T follicular helper cell (primary cell): ENCODE data around the gene ADAMTSL1.

Experiments
- DNase-seq: peaks from one replicate; pipeline ENCODE4 v3.0.0-alpha.2; 2020; ENCODE audit warnings: low read depth

Gene ADAMTSL1

GRCh38 chr9:18698992-18699391, 225.0 kb downstream of the ADAMTSL1 start:
- no peak for DNase-seq

GRCh38 chr9:18699764-18700163, 225.8 kb downstream of the ADAMTSL1 start:
- DNase-seq = no peak

- no peak for DNase-seq
Observed at GRCh38 chr9:18700714-18701113, 226.8 kb downstream of the ADAMTSL1 start.

- no peak for DNase-seq
Observed at GRCh38 chr9:18703151-18703900, 229.4 kb downstream of the ADAMTSL1 start.

GRCh38 chr9:18703901-18704379, 230.0 kb downstream of the ADAMTSL1 start:
- no peak for DNase-seq

GRCh38 chr9:18705796-18706392, 231.9 kb downstream of the ADAMTSL1 start:
- no peak for DNase-seq

GRCh38 chr9:18706648-18707047, 232.7 kb downstream of the ADAMTSL1 start:
- DNase-seq = no peak

- no peak for DNase-seq
Observed at GRCh38 chr9:18707061-18707461, 233.1 kb downstream of the ADAMTSL1 start.

- DNase-seq = no peak
Observed at GRCh38 chr9:18707489-18708205, 233.7 kb downstream of the ADAMTSL1 start.

- DNase-seq = no peak
Observed at GRCh38 chr9:18708429-18708828, 234.5 kb downstream of the ADAMTSL1 start.

- no peak for DNase-seq
Observed at GRCh38 chr9:18710065-18710464, 236.1 kb downstream of the ADAMTSL1 start.

GRCh38 chr9:18717759-18718158, 243.8 kb downstream of the ADAMTSL1 start:
- DNase-seq = no peak

GRCh38 chr9:18718393-18718792, 244.4 kb downstream of the ADAMTSL1 start:
- DNase-seq = no peak

GRCh38 chr9:18718932-18719331, 245.0 kb downstream of the ADAMTSL1 start:
- DNase-seq = no peak

- no peak for DNase-seq
Observed at GRCh38 chr9:18720691-18721090, 246.7 kb downstream of the ADAMTSL1 start.

- no peak for DNase-seq
Observed at GRCh38 chr9:18721267-18721994, 247.5 kb downstream of the ADAMTSL1 start.

- no peak for DNase-seq
Observed at GRCh38 chr9:18721995-18722310, 248.0 kb downstream of the ADAMTSL1 start.

GRCh38 chr9:18722882-18723281, 248.9 kb downstream of the ADAMTSL1 start:
- no peak for DNase-seq

GRCh38 chr9:18723366-18723765, 249.4 kb downstream of the ADAMTSL1 start:
- DNase-seq = no peak

GRCh38 chr9:18726546-18726945, 252.6 kb downstream of the ADAMTSL1 start:
- no peak for DNase-seq

- DNase-seq = no peak
Observed at GRCh38 chr9:18727904-18728303, 254.0 kb downstream of the ADAMTSL1 start.

- DNase-seq = no peak
Observed at GRCh38 chr9:18728642-18729041, 254.7 kb downstream of the ADAMTSL1 start.
